Omental fat pad (tissue), 4 donors: Measurements from ENCODE around the gene KLHDC7A. TPM values are rescaled to one million over a fixed set of nuclear protein-coding genes. Genes with fewer than 3 reads are reported as not detected.

ENCODE experiments used
- ATAC-seq: fragments of 150-250 bp; one replicate; pipeline ENCODE4 v1.9.1; 2016; ENCODE audit warnings: mild to moderate bottlenecking, moderate library complexity; ENCODE audit not compliant: low FRiP score
- DNase-seq: peaks from one replicate; pipeline ENCODE4 v3.0.0-alpha.2; 2019; ENCODE audit warnings: low spot score
- total RNA-seq, 4 donors: library from RNA; depleted of rRNA; stranded (reverse); fragments of >200 nt; gene quantifications; one replicate each; pipeline ENCODE4 v1.1.0, GENCODE V29; 2016
- TF ChIP-seq, protein P1 (sequence below), 3 donors: fragments of 450-650 bp; IDR thresholded peaks; one replicate each; pipeline ENCODE4 v1.5.1; 2016 to 2017; ENCODE audit warnings: antibody characterized with exemption in 3 of 3, mild to moderate bottlenecking in 3 of 3, moderate library complexity in 2 of 3

Gene KLHDC7A
- under 1 TPM in 2 of 4 donors, not detected in 2; 0.28 to 0.32 TPM for total RNA-seq

DNA sequence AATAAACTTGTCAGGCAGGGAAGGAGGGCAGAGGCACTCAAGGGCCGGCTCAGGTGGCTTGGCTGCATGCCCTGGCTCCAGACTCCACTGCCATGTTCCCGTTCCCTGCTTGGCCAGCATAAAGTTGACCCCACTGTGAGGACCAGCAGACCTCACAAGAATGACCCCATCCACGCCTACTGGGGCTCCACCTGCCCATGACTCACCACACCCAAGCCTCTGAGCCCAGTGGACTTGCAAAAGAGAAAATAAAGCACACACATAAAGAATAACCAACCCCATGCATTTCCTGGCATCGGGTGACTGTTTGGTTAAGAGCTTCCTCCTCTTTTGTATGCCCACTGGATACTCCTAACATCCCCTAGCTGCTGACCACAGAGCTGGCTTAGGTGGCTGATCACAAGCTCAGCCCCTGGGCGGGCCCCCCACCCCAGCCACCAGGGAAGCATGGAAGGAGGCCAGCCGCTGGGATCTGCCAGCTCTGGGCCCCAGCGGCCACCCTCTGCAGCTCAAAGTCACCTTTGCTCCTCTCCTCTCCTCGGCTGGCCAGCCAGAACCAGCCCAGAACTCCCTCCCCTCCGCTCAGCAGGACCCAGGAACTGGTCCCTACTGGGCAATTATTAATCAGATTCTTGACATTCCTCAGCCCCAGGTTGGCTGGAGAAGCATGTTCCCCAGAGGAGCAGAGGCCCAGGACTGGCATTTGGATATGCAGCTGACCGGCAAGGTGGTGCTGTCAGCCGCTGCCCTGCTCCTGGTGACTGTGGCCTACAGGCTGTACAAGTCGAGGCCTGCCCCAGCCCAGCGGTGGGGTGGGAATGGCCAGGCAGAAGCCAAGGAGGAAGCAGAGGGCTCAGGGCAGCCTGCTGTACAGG is at the start of gene KLHDC7A:
KLHDC7A (plus strand) TSS at position 616 of the 875 bp plus-strand sequence; CDS start at position 668, 52 bp downstream.
- TF ChIP-seq, protein P1, sequence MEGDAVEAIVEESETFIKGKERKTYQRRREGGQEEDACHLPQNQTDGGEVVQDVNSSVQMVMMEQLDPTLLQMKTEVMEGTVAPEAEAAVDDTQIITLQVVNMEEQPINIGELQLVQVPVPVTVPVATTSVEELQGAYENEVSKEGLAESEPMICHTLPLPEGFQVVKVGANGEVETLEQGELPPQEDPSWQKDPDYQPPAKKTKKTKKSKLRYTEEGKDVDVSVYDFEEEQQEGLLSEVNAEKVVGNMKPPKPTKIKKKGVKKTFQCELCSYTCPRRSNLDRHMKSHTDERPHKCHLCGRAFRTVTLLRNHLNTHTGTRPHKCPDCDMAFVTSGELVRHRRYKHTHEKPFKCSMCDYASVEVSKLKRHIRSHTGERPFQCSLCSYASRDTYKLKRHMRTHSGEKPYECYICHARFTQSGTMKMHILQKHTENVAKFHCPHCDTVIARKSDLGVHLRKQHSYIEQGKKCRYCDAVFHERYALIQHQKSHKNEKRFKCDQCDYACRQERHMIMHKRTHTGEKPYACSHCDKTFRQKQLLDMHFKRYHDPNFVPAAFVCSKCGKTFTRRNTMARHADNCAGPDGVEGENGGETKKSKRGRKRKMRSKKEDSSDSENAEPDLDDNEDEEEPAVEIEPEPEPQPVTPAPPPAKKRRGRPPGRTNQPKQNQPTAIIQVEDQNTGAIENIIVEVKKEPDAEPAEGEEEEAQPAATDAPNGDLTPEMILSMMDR (IDR thresholded peaks at IDR 0.05): no peak
- DNase-seq: no peak
- no peak for ATAC-seq

DNA sequence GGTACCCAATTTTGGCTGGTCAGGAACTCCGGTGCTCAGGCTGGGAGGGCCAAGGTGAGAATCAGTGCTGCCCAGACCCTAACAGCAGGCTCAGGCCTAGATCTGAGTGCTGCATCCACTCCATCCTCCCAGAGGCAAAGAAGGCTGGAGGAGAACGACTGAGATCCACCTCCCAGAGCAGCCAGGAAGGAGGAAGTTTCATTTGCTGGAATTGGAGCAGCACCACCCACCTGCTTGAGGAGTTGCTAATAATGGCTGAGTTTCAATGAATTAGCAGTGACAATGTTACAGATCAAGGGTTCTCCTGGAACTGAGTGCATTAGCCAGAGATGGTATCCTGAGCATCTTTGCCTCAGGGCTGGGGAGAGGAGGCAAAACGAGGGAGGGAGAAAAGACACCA is 46.7 kb upstream of the KLHDC7A start:
- no peak for DNase-seq
- no peak for ATAC-seq
- TF ChIP-seq, protein P1 (IDR thresholded peaks at IDR 0.05): no peak

DNA sequence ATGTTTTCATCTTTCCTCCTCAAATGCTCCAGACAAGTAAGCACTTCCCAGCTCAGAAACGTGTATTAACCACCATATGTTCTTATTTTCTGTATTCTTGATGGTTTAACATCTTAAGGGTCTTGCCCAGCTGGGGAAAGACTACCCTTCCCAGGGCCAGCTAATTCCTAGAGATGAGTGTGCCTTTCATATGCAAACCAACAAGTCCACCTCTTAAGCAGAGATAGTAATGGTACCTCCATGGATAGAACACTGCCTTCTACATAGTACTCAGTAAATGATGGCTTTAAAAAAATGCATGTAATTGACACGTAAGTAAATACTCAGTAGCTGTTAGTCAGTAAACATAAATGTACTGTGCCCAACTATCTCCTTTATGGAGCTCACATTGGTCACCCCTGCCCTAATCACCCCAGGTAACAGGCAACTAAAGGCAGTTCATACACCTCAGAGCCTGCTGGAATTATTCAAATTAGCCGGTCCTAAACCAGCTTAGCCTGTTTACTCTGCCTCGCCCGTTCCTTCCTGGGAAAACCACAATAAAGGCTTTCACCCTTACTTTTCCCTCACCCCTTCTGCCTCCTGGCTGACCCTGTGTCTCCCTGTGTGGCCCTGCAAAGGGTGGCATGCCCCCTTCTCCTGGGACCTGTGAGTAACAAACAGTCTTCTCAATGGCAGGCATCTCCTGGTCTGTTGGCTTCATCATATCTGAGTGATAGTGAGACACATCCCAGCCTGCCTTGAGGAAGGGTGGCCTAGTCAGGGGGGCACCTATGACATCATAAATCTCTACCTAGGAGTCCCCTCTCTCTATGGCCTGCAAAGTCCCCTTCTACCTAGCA is 40.1 kb upstream of the KLHDC7A start:
- TF ChIP-seq, protein P1 (IDR thresholded peaks at IDR 0.05): no peak
- ATAC-seq (no peak), DNase-seq (no peak)

DNA sequence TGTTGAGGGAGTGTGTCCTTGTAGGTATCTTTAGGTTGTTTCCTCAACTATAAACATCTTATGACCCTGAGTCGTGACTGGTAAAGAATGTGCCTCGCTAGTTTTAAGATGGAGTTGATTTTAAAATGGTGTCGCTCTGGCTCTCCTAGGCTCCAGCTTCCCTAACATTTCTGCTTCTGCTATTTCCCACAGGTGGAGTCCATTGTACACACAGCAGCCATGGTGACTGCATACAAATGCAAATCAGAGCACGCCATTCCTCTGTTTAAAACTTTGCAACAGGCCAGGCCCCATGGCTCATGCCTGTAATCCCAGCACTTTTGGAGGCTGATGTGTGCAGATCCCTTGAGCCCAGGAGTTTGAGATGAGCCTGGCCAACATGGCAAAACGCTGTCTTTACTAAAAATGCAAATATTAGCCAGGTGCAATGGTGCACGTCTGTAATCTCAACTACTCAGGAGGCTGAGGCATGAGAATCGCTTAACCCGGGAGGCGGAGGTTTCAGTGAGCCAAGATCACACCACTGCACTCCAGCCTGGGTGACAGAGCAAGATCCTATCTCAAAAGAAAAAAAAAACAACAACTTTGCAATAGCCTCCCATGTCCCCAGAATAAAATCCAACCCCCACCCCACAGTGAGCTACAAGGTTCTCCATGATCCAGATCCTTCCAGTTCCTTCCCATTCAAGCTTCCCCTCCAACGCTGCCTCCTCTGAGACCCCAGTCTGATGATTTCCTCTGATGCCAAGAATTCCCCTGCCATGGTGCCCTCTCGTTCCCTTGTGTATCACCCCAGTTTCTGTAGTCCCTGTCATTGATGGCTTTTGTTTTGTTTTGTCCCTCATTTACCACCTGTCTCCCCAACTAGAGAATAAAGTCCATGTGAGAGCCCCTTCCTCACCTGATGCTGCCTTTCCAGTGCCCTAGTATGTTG is 36.9 kb upstream of the KLHDC7A start:
- DNase-seq (no peak), ATAC-seq (no peak)
- TF ChIP-seq, protein P1 (IDR thresholded peaks at IDR 0.05): no peak

DNA sequence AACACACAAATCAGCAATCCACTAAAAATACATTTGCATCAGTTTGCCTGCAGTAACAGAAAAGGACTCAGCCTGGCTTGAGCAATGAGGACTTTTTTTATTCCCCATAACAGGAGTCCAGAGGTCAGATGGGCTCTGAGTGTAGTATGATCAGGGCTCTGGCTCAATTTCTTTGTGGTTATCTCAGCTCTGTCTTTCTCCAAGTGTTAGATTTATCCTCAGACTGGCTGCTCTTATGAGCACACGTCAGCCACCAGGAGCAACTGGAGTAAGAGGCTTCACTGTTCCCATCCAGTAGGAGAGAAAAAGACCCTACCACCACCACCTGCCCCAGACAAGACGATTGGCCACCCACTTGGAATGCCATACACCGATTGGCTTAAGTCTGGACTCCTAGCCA is 36.2 kb upstream of the KLHDC7A start:
- DNase-seq: no peak
- no peak for ATAC-seq
- TF ChIP-seq, protein P1 (IDR thresholded peaks at IDR 0.05): no peak

DNA sequence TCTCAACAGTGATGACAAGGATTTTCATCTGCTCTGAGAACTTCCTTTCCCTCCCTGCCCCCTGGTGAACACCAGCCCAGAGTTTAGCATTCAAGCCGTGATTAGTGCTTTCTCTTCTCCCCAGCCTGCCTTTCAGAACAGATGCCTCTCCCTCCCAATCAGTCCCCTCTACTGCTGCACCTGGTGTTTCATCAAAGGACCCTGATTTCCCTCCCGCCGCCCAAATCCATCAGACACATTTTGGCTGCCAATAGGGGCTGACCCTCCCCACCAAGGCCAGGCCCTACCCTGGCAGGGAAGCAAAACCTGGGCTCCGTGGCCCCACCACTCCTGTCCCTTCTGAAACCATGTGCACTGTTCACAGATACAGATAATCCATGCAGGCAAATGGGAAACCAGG is 34.0 kb upstream of the KLHDC7A start:
- no peak for DNase-seq
- no peak for ATAC-seq
- TF ChIP-seq, protein P1 (IDR thresholded peaks at IDR 0.05): no peak
